ENCODE results near the gene DPEP2NB. TPM values are rescaled to one million over a fixed set of nuclear protein-coding genes. Genes with fewer than 3 reads are reported as not detected.
A peak's percentile ranks its signal among the peaks of the same experiment; 100 is the strongest.
"Not testable (repeated sequence)": the region's sequence is repeated elsewhere in the genome, so short reads cannot be mapped to it uniquely, and the experiment has no call there.

Gene DPEP2NB
- total RNA-seq, 4 donors from 2014 or later: not detected

DNA sequence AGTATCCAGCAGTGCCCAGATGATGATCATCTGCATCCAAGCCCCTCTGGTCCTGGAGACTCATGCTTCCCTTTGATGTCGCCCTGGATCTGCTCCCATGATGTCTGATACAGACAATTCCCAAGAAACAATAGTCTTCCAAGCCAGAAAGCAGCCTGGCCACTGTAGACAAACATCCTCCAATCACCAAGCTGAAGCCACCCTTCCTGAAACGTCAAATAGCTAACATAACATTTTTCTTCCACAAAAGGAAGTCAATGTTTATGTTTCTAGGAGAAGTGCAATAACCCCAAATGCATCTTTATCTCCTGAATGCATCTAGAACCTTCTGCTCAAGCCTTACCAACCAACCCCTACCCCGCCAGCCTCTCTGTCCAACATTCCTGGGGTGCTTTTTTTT, 15.3 kb downstream of the DPEP2NB start:
- no peak for ATAC-seq (ENCODE audit: low FRiP score)
- no peak for DNase-seq (ENCODE audit: low spot score)

DNA sequence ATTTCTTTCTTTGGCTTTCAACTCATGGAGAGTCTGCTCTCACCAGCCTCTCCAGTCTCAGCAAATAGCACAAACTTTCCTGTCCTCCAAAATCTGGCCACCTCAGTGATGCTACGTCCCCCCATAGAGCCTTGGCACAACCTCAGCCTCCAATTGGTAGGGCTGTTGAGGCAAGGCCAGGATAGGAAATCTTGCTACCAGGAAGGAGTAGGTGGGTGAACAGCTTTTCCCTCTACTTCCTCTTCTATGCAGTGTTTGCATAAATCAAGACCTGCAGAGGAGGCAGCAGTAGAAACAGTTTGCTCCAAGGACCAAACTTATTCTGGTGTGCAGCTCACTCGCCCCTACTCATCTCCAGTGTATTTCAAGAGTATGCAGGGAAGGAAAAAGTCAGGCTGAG, 15.7 kb downstream of the DPEP2NB start:
- TF ChIP-seq, protein P1, sequence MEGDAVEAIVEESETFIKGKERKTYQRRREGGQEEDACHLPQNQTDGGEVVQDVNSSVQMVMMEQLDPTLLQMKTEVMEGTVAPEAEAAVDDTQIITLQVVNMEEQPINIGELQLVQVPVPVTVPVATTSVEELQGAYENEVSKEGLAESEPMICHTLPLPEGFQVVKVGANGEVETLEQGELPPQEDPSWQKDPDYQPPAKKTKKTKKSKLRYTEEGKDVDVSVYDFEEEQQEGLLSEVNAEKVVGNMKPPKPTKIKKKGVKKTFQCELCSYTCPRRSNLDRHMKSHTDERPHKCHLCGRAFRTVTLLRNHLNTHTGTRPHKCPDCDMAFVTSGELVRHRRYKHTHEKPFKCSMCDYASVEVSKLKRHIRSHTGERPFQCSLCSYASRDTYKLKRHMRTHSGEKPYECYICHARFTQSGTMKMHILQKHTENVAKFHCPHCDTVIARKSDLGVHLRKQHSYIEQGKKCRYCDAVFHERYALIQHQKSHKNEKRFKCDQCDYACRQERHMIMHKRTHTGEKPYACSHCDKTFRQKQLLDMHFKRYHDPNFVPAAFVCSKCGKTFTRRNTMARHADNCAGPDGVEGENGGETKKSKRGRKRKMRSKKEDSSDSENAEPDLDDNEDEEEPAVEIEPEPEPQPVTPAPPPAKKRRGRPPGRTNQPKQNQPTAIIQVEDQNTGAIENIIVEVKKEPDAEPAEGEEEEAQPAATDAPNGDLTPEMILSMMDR (IDR thresholded peaks at IDR 0.05): no peak
- no peak for ATAC-seq (ENCODE audit: low FRiP score)
- DNase-seq (ENCODE audit: low spot score): no peak

More for the DNA sequence above, 15.3 kb downstream of the DPEP2NB start:
- TF ChIP-seq, protein P1 (IDR thresholded peaks at IDR 0.05): no peak

DNA sequence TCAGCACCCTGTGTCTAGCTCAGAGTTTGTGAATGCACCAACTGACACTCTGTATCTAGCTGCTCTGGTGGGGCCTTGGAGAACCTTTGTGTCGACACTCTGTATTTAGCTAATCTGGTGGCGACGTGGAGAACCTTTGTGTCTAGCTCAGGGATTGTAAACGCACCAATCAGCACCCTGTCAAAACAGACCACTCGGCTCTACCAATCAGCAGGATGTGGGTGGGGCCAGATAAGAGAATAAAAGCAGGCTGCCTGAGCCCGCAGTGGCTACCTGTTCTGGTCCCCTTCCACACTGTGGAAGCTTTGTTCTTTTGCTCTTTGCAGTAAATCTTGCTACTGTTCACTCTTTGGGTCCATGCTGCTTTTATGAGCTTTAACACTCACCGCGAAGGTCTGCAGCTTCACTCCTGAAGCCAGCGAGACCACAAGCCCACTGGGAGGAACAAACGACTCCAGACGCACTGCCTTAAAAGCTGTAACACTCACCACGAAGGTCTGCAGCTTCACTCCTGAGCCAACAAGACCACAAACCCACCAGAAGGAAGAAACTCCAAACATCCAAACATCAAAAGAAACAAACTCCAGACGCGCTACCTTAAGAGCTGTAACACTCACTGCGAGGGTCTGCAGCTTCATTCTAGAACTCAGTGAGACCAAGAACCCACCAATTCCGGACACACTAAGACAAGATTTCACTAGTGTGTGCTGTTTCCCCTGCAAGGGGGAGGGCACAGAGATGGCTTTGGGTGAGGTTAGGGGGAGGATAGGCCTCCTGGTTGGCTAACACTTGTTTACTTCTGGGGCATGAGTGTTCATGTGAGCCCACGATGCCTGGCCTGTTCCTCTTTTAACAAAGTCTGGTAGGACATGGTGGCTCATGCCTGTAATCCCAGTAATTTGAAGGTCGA, 16.7 kb downstream of the DPEP2NB start, which contains the start of gene DPEP2:
TSS of gene DPEP2 (minus strand) at position 706 of the 910 bp plus-strand sequence. CDS start 6,272 bp downstream, outside the sequence.
- not testable (repeated sequence) for ATAC-seq (ENCODE audit: low FRiP score); DNase-seq (ENCODE audit: low spot score)

DNA sequence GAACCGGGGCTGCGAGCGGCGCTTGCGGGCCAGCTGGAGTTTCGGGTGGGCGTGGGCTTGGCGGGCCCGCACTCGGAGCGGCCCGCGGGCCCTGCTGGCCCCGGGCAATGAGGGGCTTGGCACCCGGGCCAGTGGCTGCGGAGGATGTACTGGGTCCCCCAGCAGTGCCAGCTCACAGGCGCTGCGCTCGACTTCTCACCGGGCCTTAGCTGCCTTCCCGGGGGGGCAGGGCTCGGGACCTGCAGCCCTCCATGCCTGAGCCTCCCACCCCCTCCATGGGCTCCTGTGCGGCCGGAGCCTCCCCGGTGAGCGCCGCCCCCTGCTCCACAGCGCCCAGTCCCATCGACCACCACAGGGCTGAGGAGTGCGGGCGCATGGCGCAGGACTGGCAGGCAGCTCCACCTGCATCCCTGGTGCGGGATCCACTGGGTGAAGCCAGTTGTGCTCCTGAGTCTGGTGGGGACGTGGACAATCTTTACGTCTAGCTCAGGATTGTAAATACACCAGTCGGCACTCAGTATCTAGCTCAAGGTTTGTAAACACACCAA, 17.4 kb downstream of the DPEP2NB start:
- not testable (repeated sequence) for ATAC-seq (ENCODE audit: low FRiP score); DNase-seq (ENCODE audit: low spot score)

GRCh38 chr16:67996666-67997065, 19.0 kb downstream of the DPEP2NB start:
- TF ChIP-seq, protein P1 (IDR thresholded peaks at IDR 0.05): no peak
- DNase-seq (ENCODE audit: low spot score): no peak
- no peak for ATAC-seq (ENCODE audit: low FRiP score)

- TF ChIP-seq, protein P1 (IDR thresholded peaks at IDR 0.05): no peak
- DNase-seq (ENCODE audit: low spot score): no peak
- no peak for ATAC-seq (ENCODE audit: low FRiP score)
These were observed 20.3 kb downstream of the DPEP2NB start for GRCh38 chr16:67995423-67995822.

GRCh38 chr16:67994040-67994408, 21.7 kb downstream of the DPEP2NB start:
- not testable (repeated sequence) for DNase-seq (ENCODE audit: low spot score); ATAC-seq (ENCODE audit: low FRiP score)

- TF ChIP-seq, protein P1 (IDR thresholded peaks at IDR 0.05): peak in 2 of 3 donors; percentile 88 to 98
- peak; percentile 57 for DNase-seq (ENCODE audit: low spot score)
- peak; percentile 89 for ATAC-seq (ENCODE audit: low FRiP score)
These were observed 22.3 kb downstream of the DPEP2NB start for GRCh38 chr16:67993207-67994039.

All from omental fat pad (tissue), 4 donors.